GM19324 (cell line): Measurements from ENCODE around the gene CCDC124.

Source experiments
- ATAC-seq: cut with Tn5 transposase; IDR thresholded peaks from one replicate; pipeline ENCODE4 v1.9.1; 2021; ENCODE audit warnings: mild to moderate bottlenecking, moderate library complexity; ENCODE audit not compliant: unreplicated experiment, low FRiP score

Gene CCDC124

GRCh38 chr19:17951990-17952976 lies 19.5 kb downstream of the CCDC124 start:
- ATAC-seq, result no peak

DNA sequence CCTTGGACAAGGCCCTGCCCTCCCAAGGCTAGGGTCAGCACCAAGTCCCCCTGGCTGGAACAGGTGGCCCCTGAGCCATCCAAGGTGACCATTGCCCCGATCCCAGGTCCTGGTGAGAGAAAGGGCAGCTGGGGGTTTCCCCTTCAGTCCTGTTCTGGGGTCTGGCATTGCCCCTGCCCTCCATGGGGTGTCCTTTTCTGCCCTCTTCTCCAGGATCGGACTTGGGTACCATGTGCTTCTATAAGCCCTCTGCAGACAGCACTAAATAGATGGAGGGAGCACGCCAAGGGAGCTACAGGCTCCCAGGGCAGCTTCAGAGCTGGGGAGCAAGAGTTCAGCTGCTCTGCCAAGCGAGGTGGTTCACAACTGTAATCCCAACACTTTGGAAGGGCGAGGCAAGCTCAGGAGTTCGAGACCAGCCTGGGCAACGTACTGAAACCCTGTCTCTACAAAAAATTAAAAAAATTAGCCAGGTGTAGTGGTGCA lies 20.5 kb downstream of the CCDC124 start:
- ATAC-seq, result no peak

DNA sequence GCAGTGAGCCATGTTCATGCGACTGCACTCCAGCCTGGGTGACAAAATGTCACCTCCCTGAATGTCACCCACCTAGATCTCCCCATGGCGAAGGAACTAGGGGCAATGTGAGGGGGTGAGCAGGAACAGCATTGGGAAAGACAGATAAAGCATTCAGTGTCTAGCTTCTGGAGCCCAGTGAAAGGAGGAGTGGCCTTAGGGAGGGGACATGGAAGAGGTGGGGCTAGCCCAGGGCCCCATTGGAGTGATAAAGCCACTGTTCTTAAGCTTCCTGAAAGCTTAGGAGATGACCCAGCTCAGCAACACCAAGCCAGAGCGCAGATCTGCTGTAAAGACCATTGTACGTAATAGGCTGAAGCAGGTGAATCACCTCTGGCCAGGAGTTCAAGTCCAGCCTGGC lies 21.1 kb downstream of the CCDC124 start:
- no peak for ATAC-seq

- ATAC-seq, result no peak
Observed at GRCh38 chr19:17954401-17954800, 21.6 kb downstream of the CCDC124 start.

- ATAC-seq, result no peak
Observed at GRCh38 chr19:17957149-17957849, 24.5 kb downstream of the CCDC124 start.

DNA sequence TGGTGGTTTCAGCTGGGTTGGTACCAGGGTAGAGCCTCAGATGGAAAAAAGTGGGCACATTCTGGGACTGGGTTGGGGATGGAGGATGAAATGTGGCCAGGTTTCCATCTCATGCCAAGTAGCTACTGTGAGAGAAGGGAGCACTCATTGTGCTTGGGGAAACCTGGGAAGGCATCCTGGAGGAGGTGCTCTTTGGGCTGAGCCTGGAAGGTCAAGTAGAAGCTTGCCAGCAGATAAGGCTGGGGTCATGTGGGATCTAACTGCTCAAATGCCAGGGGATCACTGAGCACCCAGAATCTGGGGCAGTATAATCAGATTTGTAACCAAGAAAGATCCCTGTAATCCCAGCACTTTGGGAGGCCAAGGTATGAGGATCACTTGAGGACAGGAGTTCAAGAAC lies 25.1 kb downstream of the CCDC124 start:
- ATAC-seq, result no peak

DNA sequence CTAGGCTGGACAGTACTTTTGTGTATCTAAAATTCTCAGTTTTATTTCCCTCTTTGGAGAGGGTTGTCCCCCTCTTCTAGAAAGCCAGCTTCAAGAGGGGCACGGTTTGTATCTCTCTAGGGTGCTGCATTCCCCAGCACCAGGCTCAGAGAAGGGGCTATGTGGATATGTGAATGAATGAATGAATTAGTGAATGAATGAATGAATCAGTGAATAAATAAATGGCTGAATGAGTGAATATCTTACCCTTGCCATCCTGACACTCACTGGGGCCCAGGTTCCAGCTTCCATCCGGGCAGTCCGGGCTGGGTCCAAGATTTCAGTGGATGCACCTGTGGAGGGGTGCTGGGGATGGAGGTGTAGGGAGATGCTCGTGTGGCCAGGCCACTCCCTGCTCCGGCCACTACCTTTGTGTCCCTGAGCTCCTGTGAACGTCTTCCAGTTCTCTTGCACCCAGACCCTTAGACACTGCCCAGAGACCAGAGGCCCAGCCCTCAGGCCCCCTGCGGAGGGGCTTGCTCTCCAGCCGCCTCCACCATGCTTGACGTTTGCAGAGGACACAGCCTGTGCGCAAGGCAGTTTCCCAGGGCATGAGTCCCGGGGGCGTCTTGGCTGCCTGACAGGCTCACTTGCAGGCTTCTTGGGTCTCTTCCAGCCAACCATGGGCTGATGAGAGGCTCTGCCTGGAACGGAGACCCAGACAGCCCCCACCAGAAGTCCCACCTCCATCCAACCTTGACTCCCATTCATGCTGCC lies 31.3 kb downstream of the CCDC124 start:
- no peak for ATAC-seq

DNA sequence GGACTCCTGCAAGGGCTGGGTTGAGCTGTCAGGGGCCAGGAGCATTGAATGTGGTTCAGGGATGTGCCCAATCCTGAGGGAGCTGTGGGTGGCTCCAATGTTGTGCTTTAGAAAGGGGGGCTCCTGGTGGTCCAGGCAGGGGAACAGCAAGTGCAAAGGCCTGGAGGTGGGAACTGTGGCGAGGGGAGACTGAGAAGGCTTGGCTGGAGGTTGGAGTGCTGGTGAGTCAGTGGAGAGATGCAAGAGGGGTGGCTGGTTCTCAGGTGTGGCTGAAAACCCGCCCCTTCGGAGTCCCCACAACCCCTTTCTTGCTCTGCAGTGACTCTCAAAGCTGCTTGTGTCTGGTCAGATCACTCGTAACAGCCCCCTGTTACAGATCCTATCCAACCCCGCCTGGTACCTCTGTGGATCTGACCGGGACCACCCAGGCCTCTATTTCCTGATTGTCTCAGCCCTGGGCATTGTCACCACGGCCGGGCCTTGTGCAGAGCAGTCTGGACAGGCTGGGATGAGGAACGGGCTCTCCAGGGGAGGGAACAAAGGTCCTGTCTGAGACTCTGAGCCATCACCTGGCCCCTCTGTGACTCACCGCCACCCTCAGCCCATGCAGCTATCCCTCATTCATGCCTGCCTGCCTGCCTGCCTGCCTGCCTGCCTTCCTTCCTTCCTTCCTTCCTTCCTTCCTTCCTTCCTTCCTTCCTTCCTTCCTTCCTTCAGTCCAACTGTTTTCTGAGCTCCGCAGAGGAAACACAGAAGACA lies 32.7 kb downstream of the CCDC124 start:
- no peak for ATAC-seq

DNA sequence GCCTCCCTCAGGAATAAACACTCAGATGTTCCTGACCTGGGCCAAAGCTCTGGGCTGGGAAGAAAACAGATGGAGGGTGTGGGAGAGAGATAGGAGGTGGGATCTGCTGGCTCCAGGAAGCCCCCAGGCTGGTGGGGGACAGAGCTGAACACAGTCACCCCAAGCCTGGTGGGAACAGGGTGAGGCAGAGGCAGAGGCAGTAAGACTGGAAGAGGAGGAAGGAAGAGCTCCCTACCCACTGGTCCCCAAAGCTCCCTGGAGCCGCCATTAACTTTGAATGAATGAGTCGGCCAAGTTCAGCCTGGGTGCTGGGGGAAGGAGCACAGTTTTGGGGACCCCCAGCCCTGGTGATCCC lies 33.3 kb downstream of the CCDC124 start:
- ATAC-seq, result no peak

DNA sequence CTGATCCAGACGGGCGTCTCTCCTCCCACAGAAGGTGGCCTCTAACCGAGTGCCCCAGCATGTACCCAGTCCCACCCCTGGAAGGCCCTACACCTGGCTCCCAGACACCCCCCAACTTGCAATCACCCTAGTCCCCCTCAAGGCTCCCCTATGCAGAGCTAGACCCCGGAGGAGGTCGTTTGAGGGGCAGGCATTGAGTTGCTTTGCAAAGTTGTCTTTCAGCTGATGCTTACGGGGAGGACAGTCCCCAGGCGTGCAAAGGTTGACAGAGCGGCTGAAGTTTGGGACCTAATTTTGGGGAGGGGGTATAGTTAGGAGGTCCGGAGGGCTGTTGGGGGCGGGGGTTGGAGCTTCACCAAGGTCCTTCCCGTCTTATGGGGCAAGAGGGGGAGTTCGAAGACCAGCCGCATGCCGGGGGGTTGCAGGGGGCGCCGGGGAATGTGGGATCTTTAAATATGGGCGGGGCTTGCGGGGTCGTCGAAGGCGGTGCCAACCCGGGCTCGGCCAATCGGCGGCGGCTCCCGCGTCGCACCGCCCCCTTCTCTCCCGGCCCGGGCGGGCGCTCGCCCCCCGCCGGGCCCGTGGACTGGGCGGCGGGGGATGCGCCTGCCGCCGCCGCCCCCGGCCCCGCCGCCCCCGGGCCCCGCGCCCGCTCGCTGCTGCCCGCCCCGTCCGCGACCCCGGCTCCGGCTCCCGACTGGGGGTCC lies 33.9 kb downstream of the CCDC124 start, which contains the start of gene KCNN1:
Gene KCNN1, plus strand, starts transcription at position 558 of the 707 bp plus-strand sequence. CDS start 6,782 bp downstream, outside the sequence.
- no peak for ATAC-seq

DNA sequence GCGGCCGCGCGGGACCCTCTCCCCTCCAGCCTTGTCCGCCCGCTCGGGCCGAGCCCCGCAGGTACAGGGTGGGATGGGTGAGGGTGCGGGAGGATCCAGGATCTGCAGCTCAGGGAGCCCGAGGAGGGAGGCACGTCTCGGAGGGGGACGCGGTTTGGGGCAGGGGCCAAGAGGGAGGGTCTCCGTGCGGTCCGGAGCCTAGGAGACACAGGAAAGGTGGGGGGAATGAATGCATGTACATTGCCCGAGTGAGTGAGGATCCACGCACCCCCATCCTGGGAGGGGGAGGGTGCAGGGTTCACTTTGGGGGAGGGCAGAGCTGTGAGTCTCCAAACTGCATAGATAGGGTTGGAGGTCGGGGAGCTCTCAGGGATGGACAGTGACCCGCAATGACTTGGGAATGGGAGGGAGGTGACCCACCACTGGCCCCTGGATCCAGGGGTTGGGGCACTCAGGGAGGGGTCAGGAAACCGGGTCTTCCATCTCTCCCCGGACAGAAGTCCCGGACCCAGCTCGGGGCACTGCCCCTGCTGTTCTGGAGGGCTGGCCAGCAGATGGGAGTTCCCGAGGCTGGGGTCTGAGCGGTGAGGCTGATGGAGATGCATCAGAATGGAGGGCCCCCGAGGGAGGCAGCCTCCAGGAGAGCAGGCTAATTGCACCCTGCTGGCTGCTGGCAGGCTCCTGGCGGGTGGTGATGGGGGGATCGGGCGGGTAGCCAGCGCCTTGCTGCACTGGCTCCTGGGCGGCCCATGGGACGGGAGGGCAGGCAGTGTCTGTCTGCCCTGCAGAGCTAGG lies 34.6 kb downstream of the CCDC124 start:
- no peak for ATAC-seq

GRCh38 chr19:17968362-17968761 lies 35.5 kb downstream of the CCDC124 start:
- no peak for ATAC-seq

GRCh38 chr19:17969096-17969792 lies 36.4 kb downstream of the CCDC124 start:
- ATAC-seq, result no peak

DNA sequence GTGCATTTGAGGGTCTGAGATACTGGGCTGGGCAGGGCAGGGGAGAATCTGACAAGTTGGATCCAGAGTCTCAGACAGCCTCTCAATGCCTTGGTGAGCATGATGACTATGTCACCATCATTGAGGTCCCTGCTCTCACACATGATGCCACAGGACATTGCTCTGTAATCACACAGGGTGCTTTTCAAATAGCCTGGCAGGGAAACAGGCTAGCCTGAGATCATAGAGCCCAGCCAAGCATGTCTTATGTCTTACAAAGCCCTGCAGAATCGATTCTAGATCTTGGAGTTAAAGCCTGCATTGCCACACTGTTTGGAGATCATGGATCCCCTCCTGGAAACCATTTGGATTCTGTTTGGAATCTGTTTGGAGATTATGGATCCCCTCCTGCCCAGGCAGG lies 39.4 kb downstream of the CCDC124 start:
- no peak for ATAC-seq

- ATAC-seq, result no peak
Observed at GRCh38 chr19:17973759-17974158, 40.9 kb downstream of the CCDC124 start.

DNA sequence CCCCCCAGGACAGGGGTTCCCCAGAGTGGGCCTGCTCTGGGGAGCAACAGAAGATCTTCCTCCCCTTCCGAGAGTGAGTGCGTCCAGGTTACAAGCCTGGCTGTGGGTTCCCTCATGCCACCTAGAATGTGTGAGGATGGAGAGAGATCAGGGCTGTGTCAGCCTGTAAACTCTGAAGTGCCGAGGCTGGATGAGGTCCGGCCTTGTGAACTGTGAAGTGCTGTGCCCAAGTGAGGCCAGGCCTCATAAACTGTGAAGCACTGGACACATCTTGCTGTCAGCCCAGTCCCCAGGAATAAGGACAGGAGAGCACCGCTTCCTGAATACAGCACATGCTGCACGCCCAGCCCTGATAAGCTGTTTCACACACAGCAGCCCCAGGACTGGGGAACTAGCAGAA lies 41.7 kb downstream of the CCDC124 start:
- ATAC-seq, result no peak

- ATAC-seq, result no peak
Observed at GRCh38 chr19:17975032-17975431, 42.2 kb downstream of the CCDC124 start.

DNA sequence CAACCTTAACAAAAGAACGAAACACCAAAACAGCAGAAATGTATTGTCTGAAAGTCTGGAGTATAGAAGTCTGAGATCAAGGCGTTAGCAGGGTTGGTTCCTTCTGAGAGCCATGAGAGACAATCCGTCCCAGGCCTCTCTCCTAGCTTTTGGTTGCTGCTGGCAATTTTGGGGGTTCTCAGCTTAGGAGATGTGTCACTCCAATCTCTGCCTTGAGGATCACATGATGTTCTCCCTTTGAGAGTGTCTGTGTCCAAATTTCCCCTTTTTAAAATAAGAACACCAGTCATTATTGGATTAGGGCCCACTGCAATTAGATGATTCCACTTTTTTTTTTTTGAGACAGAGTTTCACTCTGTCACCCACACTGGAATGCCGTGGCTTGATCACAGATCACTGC lies 44.2 kb downstream of the CCDC124 start:
- no peak for ATAC-seq
